ENCODE measurements around the gene TRDMT1.

TRDMT1 gene

GRCh38 chr10:17162828-17163227 lies 38.6 kb downstream of the TRDMT1 start:
- Mint-ChIP-seq H3K9me3 (no peaks in the 10 kb centered on the region), H3K36me3 (ENCODE audit: low read depth) (no peaks in the 10 kb centered on the region), H3K27ac (no peak overlapping the region), H3K4me1 (ENCODE audit: low read depth) (no peaks in the 10 kb centered on the region), H3K27me3 (no peaks in the 10 kb centered on the region), H3K4me3 (no peak overlapping the region)
- intact Hi-C loops (cut with micrococcal nuclease) = no loop called here

- Mint-ChIP-seq H3K4me1 (ENCODE audit: low read depth) (no peaks in the 10 kb centered on the region), H3K36me3 (ENCODE audit: low read depth) (no peaks in the 10 kb centered on the region), H3K27me3 (no peaks in the 10 kb centered on the region), H3K4me3 (no peak overlapping the region), H3K27ac (no peak overlapping the region), H3K9me3 (no peaks in the 10 kb centered on the region)
- intact Hi-C loops (cut with micrococcal nuclease) = no loop called here
These were observed 39.7 kb downstream of the TRDMT1 start for GRCh38 chr10:17161775-17162174.

DNA sequence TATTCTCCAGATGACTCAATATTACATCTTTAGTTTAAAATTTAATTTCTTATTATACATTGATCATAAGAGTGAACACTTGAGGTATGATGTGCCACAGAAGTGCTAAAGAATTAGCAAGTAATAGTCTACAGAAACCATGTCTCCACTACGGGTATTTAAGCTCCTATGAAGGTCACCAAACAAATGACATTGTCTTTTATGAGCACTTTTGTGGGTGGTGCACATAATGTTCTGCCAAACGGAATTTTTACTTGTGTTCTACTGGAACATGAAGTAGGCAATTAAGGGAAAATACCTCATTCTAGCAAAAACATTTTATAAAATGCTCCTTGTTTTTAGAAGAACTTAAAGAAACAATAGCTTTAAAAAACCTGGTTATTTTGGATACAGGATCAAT lies 44.4 kb downstream of the TRDMT1 start:
- Mint-ChIP-seq H3K4me3 (no peak overlapping the region), H3K27ac (no peak overlapping the region)

GRCh38 chr10:17155826-17156225 lies 45.6 kb downstream of the TRDMT1 start:
- H3K4me1 Mint-ChIP-seq (ENCODE audit: low read depth) = no peaks in the 10 kb centered on the region
- no peaks in the 10 kb centered on the region for H3K36me3 Mint-ChIP-seq (ENCODE audit: low read depth)
- H3K4me3 Mint-ChIP-seq = no peak overlapping the region
- intact Hi-C loops (cut with micrococcal nuclease) = no loop called here
- no peaks in the 10 kb centered on the region for H3K27me3 Mint-ChIP-seq
- no peak overlapping the region for H3K27ac Mint-ChIP-seq
- H3K9me3 Mint-ChIP-seq = no peaks in the 10 kb centered on the region

More for the DNA sequence above, 44.4 kb downstream of the TRDMT1 start:
- no peaks in the 10 kb centered on the region for H3K27me3 Mint-ChIP-seq
- no peaks in the 10 kb centered on the region for H3K36me3 Mint-ChIP-seq (ENCODE audit: low read depth)
- H3K4me1 Mint-ChIP-seq (ENCODE audit: low read depth) = no peaks in the 10 kb centered on the region
- no peaks in the 10 kb centered on the region for H3K9me3 Mint-ChIP-seq
- intact Hi-C loops (cut with micrococcal nuclease) = no loop called here

- H3K4me1 Mint-ChIP-seq (ENCODE audit: low read depth) = no peaks in the 10 kb centered on the region
- intact Hi-C loops (cut with micrococcal nuclease) = no loop called here
- H3K4me3 Mint-ChIP-seq = no peak overlapping the region
- H3K27ac Mint-ChIP-seq = no peak overlapping the region
- H3K36me3 Mint-ChIP-seq (ENCODE audit: low read depth) = no peaks in the 10 kb centered on the region
- no peaks in the 10 kb centered on the region for H3K27me3 Mint-ChIP-seq
- no peaks in the 10 kb centered on the region for H3K9me3 Mint-ChIP-seq
These were observed 47.4 kb downstream of the TRDMT1 start for GRCh38 chr10:17154116-17154515.

- H3K4me1 Mint-ChIP-seq (ENCODE audit: low read depth) = no peaks in the 10 kb centered on the region
- no peak overlapping the region for H3K4me3 Mint-ChIP-seq
- intact Hi-C loops (cut with micrococcal nuclease) = no loop called here
- H3K9me3 Mint-ChIP-seq = no peaks in the 10 kb centered on the region
- no peaks in the 10 kb centered on the region for H3K27me3 Mint-ChIP-seq
- H3K27ac Mint-ChIP-seq = no peak overlapping the region
- H3K36me3 Mint-ChIP-seq (ENCODE audit: low read depth) = no peaks in the 10 kb centered on the region
These were observed 48.2 kb downstream of the TRDMT1 start for GRCh38 chr10:17153321-17153720.

GRCh38 chr10:17151716-17152115 lies 49.8 kb downstream of the TRDMT1 start:
- intact Hi-C loops (cut with micrococcal nuclease) = no loop called here
- Mint-ChIP-seq H3K4me1 (ENCODE audit: low read depth) (peaks cover 10% of the 10 kb centered on the region), H3K27me3 (no peaks in the 10 kb centered on the region), H3K9me3 (no peaks in the 10 kb centered on the region), H3K27ac (no peak overlapping the region), H3K4me3 (no peak overlapping the region), H3K36me3 (ENCODE audit: low read depth) (no peaks in the 10 kb centered on the region)

GRCh38 chr10:17147884-17148489 lies 53.5 kb downstream of the TRDMT1 start:
- Mint-ChIP-seq H3K27me3 (no peaks in the 10 kb centered on the region), H3K4me3 (no peak overlapping the region), H3K27ac (peak overlapping the region; percentile 27), H3K4me1 (ENCODE audit: low read depth) (peaks cover 10% of the 10 kb centered on the region), H3K36me3 (ENCODE audit: low read depth) (no peaks in the 10 kb centered on the region), H3K9me3 (no peaks in the 10 kb centered on the region)
- intact Hi-C loops (cut with micrococcal nuclease) = no loop called here

GRCh38 chr10:17146892-17147291 lies 54.6 kb downstream of the TRDMT1 start:
- no peaks in the 10 kb centered on the region for H3K27me3 Mint-ChIP-seq
- intact Hi-C loops (cut with micrococcal nuclease) = no loop called here
- H3K4me1 Mint-ChIP-seq (ENCODE audit: low read depth) = peaks cover 10% of the 10 kb centered on the region
- no peak overlapping the region for H3K27ac Mint-ChIP-seq
- H3K4me3 Mint-ChIP-seq = no peak overlapping the region
- H3K36me3 Mint-ChIP-seq (ENCODE audit: low read depth) = no peaks in the 10 kb centered on the region
- H3K9me3 Mint-ChIP-seq = no peaks in the 10 kb centered on the region

- intact Hi-C loops (cut with micrococcal nuclease) = no loop called here
- H3K27ac Mint-ChIP-seq = no peak overlapping the region
- peaks cover 8% of the 10 kb centered on the region for H3K9me3 Mint-ChIP-seq
- H3K27me3 Mint-ChIP-seq = no peaks in the 10 kb centered on the region
- H3K36me3 Mint-ChIP-seq (ENCODE audit: low read depth) = no peaks in the 10 kb centered on the region
- no peak overlapping the region for H3K4me3 Mint-ChIP-seq
- H3K4me1 Mint-ChIP-seq (ENCODE audit: low read depth) = peaks cover 10% of the 10 kb centered on the region
These were observed 56.2 kb downstream of the TRDMT1 start for GRCh38 chr10:17145239-17145638.

DNA sequence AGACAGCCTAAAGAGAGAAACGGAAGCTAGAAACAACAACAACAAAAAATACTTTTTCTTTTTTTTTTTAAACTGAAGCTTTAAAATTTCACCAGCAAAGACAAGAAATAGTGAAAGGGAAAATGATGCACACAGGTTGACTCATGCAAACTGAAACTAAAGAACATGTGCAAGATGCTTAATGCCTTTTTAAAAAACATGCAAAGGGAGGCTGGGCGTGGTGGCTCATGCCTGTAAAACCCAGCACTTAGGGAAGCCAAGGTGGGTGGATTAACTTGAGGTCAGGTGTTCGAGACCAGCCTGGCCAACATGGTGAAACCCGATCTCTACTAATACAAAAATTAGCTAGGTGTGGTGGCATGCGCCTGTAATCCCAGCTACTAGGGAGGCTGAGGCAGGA lies 56.7 kb downstream of the TRDMT1 start:
- H3K9me3 Mint-ChIP-seq = peaks cover 8% of the 10 kb centered on the region
- no peak overlapping the region for H3K4me3 Mint-ChIP-seq
- no peaks in the 10 kb centered on the region for H3K27me3 Mint-ChIP-seq
- no peaks in the 10 kb centered on the region for H3K36me3 Mint-ChIP-seq (ENCODE audit: low read depth)
- no peak overlapping the region for H3K27ac Mint-ChIP-seq
- H3K4me1 Mint-ChIP-seq (ENCODE audit: low read depth) = peaks cover 10% of the 10 kb centered on the region
- intact Hi-C loops (cut with micrococcal nuclease) = no loop called here

- Mint-ChIP-seq H3K27ac (no peak overlapping the region), H3K4me1 (ENCODE audit: low read depth) (peaks cover 10% of the 10 kb centered on the region), H3K9me3 (peaks cover 8% of the 10 kb centered on the region), H3K27me3 (peaks cover 4% of the 10 kb centered on the region), H3K4me3 (no peak overlapping the region), H3K36me3 (ENCODE audit: low read depth) (no peaks in the 10 kb centered on the region)
- intact Hi-C loops (cut with micrococcal nuclease) = no loop called here
These were observed 57.4 kb downstream of the TRDMT1 start for GRCh38 chr10:17144032-17144431.

- Mint-ChIP-seq H3K36me3 (ENCODE audit: low read depth) (no peaks in the 10 kb centered on the region), H3K4me1 (ENCODE audit: low read depth) (peaks cover 9% of the 10 kb centered on the region), H3K9me3 (peaks cover 8% of the 10 kb centered on the region), H3K27me3 (peaks cover 4% of the 10 kb centered on the region), H3K27ac (no peak overlapping the region), H3K4me3 (no peak overlapping the region)
- intact Hi-C loops (cut with micrococcal nuclease) = no loop called here
These were observed 58.3 kb downstream of the TRDMT1 start for GRCh38 chr10:17143055-17143690.

GRCh38 chr10:17141504-17142229 lies 59.8 kb downstream of the TRDMT1 start:
- H3K36me3 Mint-ChIP-seq (ENCODE audit: low read depth) = no peaks in the 10 kb centered on the region
- intact Hi-C loops (cut with micrococcal nuclease) = no loop called here
- no peak overlapping the region for H3K27ac Mint-ChIP-seq
- H3K4me1 Mint-ChIP-seq (ENCODE audit: low read depth) = no peaks in the 10 kb centered on the region
- H3K27me3 Mint-ChIP-seq = peaks cover 4% of the 10 kb centered on the region
- H3K9me3 Mint-ChIP-seq = peaks cover 8% of the 10 kb centered on the region
- no peak overlapping the region for H3K4me3 Mint-ChIP-seq
